NCI-H226 (cell line): ENCODE results near the gene USP11.

Experiments used
- DNase-seq: peaks from one replicate; pipeline ENCODE4 v3.0.0-alpha.2; 2015

USP11 gene

GRCh38 chrX:47206316-47206715, 26.5 kb upstream of the USP11 start:
- peak; percentile 68 for DNase-seq

DNA sequence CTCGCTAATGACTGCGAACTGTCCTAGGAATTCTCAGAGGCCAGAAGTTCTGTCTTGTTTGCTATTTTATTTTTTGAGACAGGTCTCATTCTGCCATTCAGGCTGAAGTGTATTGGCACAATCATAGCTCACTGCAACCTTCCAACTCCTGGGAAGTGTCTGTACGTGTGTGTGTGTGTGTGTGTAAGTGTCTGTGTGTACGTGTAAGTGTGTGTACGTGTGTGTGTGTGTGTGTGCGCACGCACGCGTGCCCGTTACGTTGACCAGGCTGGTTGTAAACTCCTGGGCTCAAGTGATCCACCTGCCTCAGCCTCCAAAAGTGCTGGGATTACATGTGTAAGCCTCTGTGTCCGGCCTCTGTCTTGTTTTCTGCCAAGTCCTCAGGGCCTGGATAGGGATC, 24.7 kb upstream of the USP11 start:
- no peak for DNase-seq

DNA sequence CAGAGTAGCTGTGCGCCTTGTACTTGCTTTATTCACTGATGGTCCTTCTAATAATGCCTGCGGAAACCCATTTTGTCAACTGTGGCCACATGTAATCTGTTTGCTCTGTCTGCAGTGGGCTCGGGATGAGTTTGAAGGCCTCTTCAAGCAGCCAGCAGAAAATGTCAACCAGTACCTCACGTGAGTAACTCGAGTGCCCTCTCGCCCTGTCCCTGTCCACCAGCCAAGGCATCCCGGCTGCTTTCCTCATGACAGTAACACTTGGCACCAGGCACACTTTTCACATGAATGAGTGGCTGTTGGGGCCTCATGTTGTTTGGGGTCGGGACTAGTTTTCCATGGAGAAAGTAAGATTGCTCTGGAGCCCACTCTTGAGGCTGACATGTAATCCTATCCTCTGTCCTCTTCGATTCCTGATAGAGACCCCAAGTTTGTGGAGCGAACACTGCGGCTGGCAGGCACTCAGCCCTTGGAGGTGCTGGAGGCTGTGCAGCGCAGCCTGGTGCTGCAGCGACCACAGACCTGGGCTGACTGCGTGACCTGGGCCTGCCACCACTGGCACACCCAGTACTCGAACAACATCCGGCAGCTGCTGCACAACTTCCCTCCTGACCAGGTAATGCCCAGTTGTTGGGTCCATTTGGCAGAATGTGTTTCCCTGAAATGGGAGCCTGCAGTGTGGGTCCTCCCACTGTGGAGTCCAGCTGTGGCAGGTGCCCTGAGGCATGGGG, 23.1 kb upstream of the USP11 start:
- DNase-seq: no peak

DNA sequence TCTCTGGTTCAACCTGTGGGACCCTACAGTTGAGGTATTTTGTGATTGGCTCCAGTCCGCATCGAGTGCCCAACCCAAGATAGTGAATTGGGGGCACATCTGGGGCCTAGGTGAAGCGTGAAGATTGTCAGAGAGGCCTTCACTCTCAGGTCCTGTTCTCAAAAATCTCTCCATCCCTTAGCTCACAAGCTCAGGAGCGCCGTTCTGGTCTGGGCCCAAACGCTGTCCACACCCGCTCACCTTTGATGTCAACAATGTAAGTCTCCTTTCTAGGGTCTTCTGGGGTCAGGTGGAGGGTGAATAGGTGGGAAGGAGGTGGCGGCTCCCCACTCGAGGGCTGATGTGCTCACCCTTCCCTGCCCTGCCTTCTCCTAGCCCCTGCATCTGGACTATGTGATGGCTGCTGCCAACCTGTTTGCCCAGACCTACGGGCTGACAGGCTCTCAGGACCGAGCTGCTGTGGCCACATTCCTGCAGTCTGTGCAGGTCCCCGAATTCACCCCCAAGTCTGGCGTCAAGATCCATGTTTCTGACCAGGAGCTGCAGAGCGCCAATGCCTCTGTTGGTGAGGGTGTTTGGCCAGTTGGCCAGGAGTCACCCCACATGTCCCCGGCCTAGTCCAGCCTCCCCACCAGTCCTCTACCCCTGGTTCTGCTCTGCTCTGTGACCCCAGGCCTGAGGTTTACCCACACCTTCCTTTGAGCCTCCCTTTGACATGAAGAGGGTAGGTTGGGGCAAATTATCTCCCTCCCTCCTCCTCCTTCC, 22.0 kb upstream of the USP11 start:
- DNase-seq: no peak

DNA sequence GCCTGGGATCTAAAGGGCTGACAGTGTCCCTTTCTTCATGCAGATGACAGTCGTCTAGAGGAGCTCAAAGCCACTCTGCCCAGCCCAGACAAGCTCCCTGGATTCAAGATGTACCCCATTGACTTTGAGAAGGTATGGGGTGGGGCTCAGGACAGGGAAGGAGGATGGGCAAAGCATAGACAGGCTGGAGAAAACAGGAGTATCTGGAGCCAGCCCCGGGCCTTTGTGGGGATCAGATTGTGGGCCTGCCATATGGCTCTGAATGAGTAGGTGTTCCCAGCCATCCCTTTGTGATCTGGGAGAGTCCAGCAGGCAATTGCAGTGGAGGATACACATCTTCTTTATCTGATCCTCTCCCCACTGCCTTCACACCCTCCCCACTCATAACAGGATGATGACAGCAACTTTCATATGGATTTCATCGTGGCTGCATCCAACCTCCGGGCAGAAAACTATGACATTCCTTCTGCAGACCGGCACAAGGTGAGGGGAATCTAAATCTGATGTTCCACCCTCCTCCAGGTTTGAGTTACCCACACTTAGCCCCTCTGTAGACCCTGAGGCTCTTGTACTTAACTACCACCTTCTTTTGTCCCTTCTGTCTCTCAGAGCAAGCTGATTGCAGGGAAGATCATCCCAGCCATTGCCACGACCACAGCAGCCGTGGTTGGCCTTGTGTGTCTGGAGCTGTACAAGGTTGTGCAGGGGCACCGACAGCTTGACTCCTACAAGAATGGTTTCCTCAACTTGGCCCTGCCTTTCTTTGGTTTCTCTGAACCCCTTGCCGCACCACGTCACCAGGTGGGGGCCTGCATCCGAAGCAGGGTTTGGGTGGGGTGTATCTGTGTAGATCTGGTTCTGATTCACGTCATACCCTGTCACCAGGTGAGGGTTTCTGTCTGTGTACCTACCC, 20.2 kb upstream of the USP11 start:
- no peak for DNase-seq

- no peak for DNase-seq
Observed at GRCh38 chrX:47214435-47215077, 18.3 kb upstream of the USP11 start.

GRCh38 chrX:47215291-47215900, 17.4 kb upstream of the USP11 start:
- DNase-seq: no peak

DNA sequence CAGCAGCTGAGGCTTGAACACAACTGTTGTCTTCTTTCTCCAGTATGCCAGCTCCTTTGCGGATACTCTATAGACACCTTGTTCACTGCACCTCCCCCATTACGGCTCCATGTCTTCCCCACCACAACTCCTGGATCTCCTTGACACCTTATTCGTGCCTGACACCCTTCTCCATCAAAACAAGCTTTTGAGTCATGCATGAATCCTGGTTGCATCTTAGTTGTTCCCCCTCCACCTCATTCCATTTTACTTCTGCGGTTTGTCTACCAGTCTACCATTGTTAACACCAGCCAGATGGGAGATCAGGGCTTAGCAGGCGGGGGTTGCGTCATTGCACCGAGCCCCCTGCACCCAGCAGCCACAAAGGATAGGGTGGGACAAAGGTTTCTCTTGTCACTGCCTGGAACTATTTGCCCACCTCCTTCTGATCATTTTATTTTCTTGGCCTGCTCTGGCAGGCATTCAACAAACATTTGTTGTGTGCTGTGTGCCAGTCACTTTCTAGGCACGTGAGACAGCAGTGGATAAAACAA, 16.4 kb upstream of the USP11 start:
- DNase-seq: no peak

DNA sequence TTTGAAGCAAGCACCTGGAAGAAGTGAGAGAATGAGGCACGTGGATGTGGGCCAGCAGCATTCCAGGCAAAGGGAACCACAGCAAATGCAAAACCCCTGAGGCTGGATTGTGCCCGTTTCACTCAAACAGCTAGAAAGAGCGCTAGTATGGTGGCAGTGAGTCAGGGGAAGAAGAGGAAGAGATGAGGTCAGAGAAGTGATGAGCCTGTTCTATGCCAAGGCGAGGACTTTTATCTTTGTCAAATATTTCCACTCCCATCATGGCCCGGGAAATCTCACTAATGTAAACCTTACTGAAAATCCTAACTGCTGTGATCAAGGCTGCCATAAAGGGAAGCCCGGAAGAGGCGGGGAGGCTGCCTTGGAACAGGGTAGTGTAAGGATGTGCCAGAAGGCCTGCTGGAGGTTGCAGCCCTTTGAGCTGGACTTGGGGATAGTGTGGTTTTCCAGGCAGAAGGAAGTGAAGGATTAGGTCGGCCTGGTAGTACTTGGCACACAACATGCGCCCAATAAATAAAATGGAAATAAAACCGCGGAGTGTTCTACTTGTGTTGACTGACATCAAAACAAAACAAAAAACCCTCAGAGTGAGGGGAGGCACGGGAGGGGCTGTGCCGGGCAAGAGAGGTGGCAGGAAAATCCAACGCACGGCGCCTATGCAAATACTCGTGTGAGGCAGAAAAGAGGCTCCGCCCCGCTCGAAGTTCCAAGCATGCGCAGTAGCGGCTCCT, 15.5 kb upstream of the USP11 start:
- DNase-seq: peak; percentile 71

DNA sequence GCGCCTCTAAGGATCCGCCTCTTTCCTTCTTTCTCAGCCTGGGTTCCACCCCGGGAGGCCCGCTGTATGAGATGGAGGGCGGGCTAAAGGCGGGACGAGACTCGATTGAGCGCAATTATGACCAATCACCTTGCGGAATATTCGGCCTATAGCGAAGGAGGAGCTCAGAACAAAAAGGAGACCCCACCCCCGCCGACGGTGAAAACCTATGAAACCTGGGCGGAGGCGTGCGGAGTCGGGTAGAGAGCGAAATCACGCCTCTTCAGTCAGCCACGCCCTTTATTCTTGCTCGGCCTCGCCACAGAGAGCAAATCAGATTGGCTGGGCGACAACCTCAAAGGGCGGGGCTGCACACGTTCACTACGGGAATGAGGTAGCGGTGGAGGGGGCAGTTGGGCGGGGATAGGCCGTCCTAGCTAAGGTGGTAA, 14.9 kb upstream of the USP11 start:
- peak; percentile 90 for DNase-seq

DNA sequence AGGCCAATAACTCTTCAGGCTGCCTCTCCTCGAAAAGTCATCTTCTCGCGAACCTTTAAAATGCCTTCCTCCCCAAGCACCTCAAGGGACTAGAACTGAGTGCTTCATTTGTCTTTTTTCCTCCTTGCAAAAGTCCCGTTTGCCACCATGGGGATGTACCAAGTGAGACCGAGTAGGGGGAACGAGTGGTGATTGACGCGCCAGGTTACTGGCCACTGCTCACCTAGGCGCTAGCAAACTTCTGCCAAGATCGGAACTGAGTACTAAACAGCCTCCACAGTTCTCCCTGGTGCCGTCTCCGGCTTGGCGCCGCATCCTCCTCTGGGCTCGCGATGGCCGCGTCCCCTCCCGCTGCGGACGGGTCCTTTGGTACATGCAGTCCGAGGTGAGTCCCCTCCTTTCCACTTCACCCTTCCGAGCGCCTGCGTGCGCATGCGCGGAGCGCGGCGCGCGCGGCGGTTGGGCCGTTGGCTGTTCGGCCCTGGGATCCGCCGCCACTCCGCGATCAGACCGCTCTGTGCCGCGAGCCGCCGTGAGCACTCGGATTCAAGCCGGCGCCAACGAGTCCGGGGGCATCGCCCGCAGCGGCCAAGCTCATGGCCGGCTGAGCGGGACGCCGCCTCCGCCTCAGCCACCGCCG, 14.4 kb upstream of the USP11 start, which contains the start of gene CDK16:
TSS of gene CDK16 (plus strand) at position 402 of the 640 bp plus-strand sequence. CDS start 4,877 bp downstream, outside the sequence.
- peak; percentile 56 for DNase-seq

GRCh38 chrX:47218920-47219815, 13.6 kb upstream of the USP11 start:
- peak; percentile 12 for DNase-seq

DNA sequence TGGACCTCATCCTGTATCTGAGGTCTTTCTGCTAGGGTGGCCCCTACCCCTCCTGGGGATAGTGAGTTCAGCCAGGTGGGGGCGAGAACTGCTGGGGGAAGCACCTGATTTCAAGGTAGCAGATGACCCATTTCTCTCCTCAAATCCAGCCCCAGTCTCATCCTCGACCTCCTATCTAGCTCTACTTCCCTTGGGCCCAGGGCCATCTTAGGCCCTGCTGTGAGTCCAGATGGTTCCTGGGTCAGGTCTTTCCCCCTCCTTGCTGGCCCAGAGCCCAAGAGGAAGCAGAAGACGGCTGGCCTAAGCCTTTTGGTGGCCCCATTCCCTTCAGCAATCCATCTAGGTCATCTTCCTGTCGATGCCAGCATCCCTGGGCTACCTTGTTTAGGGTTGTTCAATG, 11.1 kb upstream of the USP11 start:
- DNase-seq: no peak

DNA sequence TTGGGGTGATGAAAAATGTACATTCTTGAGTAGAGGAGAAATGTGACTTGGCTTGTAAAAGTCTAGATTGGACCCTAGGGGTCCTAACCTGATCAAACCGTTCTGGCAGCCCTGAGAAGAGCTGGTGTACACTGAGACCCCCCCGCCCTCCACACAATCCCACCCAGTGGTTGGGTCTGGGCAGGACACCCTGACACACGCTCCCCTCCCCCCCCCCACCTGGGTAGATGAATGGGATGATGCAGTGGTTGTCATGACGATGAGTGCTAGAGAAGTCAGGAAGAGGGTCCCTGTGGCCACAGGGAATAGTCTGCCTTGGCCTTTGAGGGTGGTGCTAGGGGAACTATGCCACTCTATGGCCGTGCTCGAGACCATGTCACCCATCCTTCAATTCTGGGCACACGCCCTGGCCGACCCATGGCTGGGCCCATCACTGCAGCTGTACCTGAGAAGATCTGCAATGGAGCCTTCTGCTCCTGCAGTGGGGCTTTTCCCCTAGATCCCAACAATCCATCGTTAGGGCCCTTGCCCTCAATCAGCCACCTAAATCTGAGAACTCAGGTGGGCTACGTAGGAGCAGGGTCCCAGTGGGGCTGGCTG, 10.0 kb upstream of the USP11 start:
- DNase-seq: no peak

DNA sequence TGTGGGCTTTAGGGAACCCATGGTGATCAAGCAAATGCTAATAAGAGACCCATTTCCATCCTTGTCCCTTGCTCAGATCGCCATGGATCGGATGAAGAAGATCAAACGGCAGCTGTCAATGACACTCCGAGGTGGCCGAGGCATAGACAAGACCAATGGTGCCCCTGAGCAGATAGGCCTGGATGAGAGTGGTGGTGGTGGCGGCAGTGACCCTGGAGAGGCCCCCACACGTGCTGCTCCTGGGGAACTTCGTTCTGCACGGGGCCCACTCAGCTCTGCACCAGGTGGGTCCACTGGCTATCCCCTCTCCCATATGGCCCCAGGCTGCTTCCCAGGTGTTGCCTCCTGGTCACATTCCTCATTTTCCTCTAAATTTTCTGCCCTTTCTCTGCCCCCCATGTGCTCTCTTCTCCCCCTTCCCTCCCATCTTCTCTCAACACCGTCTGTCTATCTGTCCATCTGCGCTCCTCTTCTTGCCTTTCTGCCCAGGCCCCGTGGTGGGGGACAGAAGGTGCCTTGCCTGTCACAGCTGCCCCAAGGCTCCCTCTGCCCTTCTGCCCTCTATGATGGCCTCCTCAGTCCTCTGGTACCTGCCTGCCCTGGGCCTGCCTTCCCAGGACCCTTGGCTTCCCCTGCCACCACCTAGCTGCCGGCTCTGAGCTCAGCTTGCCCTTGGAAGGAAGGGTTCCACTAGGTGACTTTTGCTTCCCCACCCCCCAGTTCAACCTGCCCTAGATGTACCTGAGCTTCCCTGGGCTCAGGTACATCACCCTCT, 9.1 kb upstream of the USP11 start:
- no peak for DNase-seq

GRCh38 chrX:47224266-47224895, 8.4 kb upstream of the USP11 start:
- DNase-seq: no peak

DNA sequence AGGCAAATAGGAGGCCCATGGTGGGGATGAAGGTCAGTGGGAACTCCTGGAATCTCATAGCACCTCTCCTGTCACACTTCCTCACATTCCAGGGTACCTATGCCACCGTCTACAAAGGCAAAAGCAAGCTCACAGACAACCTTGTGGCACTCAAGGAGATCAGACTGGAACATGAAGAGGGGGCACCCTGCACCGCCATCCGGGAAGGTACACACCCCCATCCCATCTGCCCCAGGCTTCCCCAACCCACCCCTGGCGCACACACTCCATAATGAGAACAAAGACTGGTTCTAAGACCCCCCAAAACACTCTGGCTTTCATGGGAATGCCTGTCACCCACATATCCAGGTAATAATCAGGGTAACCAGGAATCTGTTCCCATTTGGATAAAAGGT, 7.9 kb upstream of the USP11 start:
- no peak for DNase-seq

DNA sequence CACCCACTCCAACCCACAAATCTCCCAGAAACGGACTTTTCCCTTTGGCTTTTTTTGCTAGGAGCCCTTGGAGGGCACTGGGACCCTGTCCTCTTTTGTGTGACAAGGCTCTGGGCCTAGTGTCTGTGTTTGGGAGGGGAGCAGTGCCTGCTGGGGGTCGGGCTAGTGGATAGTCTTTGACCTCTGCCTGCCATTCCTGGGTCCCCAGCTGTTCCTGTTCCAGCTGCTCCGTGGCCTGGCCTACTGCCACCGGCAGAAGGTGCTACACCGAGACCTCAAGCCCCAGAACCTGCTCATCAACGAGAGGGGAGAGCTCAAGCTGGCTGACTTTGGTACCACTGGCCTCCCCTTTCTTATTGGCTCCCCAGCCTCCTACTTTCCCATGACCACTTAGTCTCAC, 6.7 kb upstream of the USP11 start:
- no peak for DNase-seq
